Neural crest cell (in vitro differentiated cells): ENCODE data around the gene GPRASP3. TPM values are rescaled to one million over a fixed set of nuclear protein-coding genes. Genes with fewer than 3 reads are reported as not detected.
"Not testable (repeated sequence)": the region's sequence is repeated elsewhere in the genome, so short reads cannot be mapped to it uniquely, and the experiment has no call there.

ENCODE experiments used
- DNase-seq: peaks from one replicate; pipeline ENCODE4 v3.0.0; 2021; ENCODE audit warnings: low read depth, mixed read lengths, low spot score
- H3K27ac Mint-ChIP-seq: one replicate; pipeline ENCODE4 v1.8.0; 2021; ENCODE audit warnings: mild to moderate bottlenecking, mixed read lengths; ENCODE audit not compliant: unreplicated experiment
- H3K27me3 Mint-ChIP-seq: 2 replicates; pipeline ENCODE4 v1.8.0; 2021; ENCODE audit warnings: low read depth, mild to moderate bottlenecking, mixed read lengths
- H3K36me3 Mint-ChIP-seq: 2 replicates; pipeline ENCODE4 v1.8.0; 2021; ENCODE audit warnings: low read depth, mild to moderate bottlenecking, mixed read lengths
- H3K4me1 Mint-ChIP-seq: 2 replicates; pipeline ENCODE4 v1.8.0; 2021; ENCODE audit warnings: mixed read lengths
- H3K4me3 Mint-ChIP-seq: one replicate; pipeline ENCODE4 v1.8.0; 2021; ENCODE audit warnings: mild to moderate bottlenecking, mixed read lengths
- H3K9me3 Mint-ChIP-seq: 2 replicates; pipeline ENCODE4 v1.8.0; 2021; ENCODE audit warnings: mixed read lengths
- CTCF ChIP-seq: fragments of 200-600 bp; sonication (generic); conservative IDR thresholded peaks from 2 replicates; pipeline ENCODE4 v1.5.0; 2021; ENCODE audit warnings: antibody characterized with exemption, mild to moderate bottlenecking
- total RNA-seq: library from RNA; stranded (reverse); gene quantifications from 2 replicates; pipeline ENCODE4 v1.2.1, GENCODE V29; 2021

Gene GPRASP3
- total RNA-seq, 1 donor from 2014 or later = 17.1 TPM

- H3K9me3 Mint-ChIP-seq = peaks cover 3% of the 10 kb centered on the region
- TF ChIP-seq CTCF = peak; percentile 69
- H3K36me3 Mint-ChIP-seq = peaks cover 6% of the 10 kb centered on the region
- peaks cover 6% of the 10 kb centered on the region for H3K4me1 Mint-ChIP-seq
- peak; percentile 18 for DNase-seq
- H3K27ac Mint-ChIP-seq = peak overlapping the region; percentile 93
- H3K4me3 Mint-ChIP-seq = peak overlapping the region; percentile 97
- H3K27me3 Mint-ChIP-seq = no peaks in the 10 kb centered on the region
Measured at GRCh38 chrX:102712981-102713625, 7.4 kb upstream of the GPRASP3 start.

- Mint-ChIP-seq H3K27me3 (no peaks in the 10 kb centered on the region), H3K36me3 (peaks cover 6% of the 10 kb centered on the region), H3K4me3 (no peak overlapping the region), H3K27ac (no peak overlapping the region), H3K9me3 (peaks cover 3% of the 10 kb centered on the region), H3K4me1 (peaks cover 6% of the 10 kb centered on the region)
- no peak for DNase-seq
- no peak for TF ChIP-seq CTCF
Measured at GRCh38 chrX:102714994-102715393, 5.5 kb upstream of the GPRASP3 start.

GRCh38 chrX:102715967-102716366 lies 4.6 kb upstream of the GPRASP3 start:
- Mint-ChIP-seq H3K36me3 (peaks cover 11% of the 10 kb centered on the region), H3K9me3 (peaks cover 3% of the 10 kb centered on the region), H3K27me3 (no peaks in the 10 kb centered on the region), H3K27ac (no peak overlapping the region), H3K4me3 (no peak overlapping the region), H3K4me1 (peaks cover 6% of the 10 kb centered on the region)
- TF ChIP-seq CTCF = no peak
- no peak for DNase-seq

- not testable (repeated sequence) for H3K9me3 Mint-ChIP-seq, H3K4me1 Mint-ChIP-seq, H3K36me3 Mint-ChIP-seq, H3K4me3 Mint-ChIP-seq, H3K27ac Mint-ChIP-seq, H3K27me3 Mint-ChIP-seq, DNase-seq
Measured at GRCh38 chrX:102721169-102721506, 595 bp downstream of the GPRASP3 start.

- DNase-seq = no peak
- H3K36me3 Mint-ChIP-seq = peaks cover 8% of the 10 kb centered on the region
- H3K27me3 Mint-ChIP-seq = no peaks in the 10 kb centered on the region
- H3K27ac Mint-ChIP-seq = no peak overlapping the region
- no peak for TF ChIP-seq CTCF
- no peak overlapping the region for H3K4me3 Mint-ChIP-seq
- peaks cover 6% of the 10 kb centered on the region for H3K4me1 Mint-ChIP-seq
- peaks cover 7% of the 10 kb centered on the region for H3K9me3 Mint-ChIP-seq
Measured at GRCh38 chrX:102723456-102723855, 2.9 kb downstream of the GPRASP3 start.

GRCh38 chrX:102727761-102728160 lies 7.2 kb downstream of the GPRASP3 start:
- Mint-ChIP-seq H3K27me3 (no peaks in the 10 kb centered on the region), H3K9me3 (peaks cover 11% of the 10 kb centered on the region), H3K4me1 (peaks cover 6% of the 10 kb centered on the region), H3K36me3 (peaks cover 3% of the 10 kb centered on the region), H3K4me3 (no peak overlapping the region), H3K27ac (no peak overlapping the region)
- no peak for DNase-seq
- TF ChIP-seq CTCF = no peak
